Measurements from ENCODE around the gene ERG. TPM values are rescaled to one million over a fixed set of nuclear protein-coding genes. Genes with fewer than 3 reads are reported as not detected.

The ERG gene
- total and polyA plus RNA-seq, 4 donors = 3.3 to 6.0 (median 4.1) TPM

DNA sequence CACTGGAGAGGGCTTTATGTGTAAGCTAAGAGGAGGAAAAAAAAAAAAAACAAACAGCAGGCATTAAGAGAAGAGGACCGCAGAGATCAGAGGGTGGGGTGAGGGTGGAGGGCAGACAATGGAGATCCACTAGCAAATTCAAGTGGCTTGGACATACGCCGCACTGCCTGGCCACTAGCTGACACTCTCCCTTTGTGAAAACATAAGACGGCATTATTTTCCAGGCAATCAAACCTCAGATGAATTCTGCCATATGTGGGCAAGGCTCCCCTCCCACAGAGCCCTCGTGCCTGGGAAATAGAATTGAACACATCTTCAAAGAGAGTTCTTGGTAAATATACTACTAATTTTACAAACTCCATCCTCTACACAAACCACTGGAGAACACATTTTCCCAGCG, 53.6 kb downstream of the ERG start (continued):
- TF ChIP-seq, protein P1, sequence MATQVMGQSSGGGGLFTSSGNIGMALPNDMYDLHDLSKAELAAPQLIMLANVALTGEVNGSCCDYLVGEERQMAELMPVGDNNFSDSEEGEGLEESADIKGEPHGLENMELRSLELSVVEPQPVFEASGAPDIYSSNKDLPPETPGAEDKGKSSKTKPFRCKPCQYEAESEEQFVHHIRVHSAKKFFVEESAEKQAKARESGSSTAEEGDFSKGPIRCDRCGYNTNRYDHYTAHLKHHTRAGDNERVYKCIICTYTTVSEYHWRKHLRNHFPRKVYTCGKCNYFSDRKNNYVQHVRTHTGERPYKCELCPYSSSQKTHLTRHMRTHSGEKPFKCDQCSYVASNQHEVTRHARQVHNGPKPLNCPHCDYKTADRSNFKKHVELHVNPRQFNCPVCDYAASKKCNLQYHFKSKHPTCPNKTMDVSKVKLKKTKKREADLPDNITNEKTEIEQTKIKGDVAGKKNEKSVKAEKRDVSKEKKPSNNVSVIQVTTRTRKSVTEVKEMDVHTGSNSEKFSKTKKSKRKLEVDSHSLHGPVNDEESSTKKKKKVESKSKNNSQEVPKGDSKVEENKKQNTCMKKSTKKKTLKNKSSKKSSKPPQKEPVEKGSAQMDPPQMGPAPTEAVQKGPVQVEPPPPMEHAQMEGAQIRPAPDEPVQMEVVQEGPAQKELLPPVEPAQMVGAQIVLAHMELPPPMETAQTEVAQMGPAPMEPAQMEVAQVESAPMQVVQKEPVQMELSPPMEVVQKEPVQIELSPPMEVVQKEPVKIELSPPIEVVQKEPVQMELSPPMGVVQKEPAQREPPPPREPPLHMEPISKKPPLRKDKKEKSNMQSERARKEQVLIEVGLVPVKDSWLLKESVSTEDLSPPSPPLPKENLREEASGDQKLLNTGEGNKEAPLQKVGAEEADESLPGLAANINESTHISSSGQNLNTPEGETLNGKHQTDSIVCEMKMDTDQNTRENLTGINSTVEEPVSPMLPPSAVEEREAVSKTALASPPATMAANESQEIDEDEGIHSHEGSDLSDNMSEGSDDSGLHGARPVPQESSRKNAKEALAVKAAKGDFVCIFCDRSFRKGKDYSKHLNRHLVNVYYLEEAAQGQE (IDR thresholded peaks at IDR 0.05) = no peak
- no peak for TF ChIP-seq RAD21 (IDR thresholded peaks at IDR 0.05)

DNA sequence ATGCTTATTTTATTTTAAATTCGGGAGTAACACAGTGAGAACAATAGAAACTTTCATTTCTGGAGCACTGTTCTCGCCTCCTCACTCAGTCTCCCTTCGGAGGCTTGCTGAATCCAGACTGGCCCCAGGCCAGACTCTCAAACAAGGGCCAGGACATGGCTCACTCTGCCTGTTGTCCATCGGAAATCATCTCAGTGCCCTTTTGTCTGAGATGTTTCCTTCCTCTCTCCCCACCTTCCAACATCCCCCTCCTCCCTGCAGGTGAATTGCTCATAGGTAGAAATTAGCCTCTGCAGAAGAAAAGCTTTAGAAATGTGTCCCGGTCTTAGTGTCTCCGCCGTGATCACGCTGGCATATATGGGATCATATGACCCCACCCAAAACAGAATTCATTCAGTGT, 55.2 kb downstream of the ERG start:
- TF ChIP-seq FOXA1 (IDR thresholded peaks at IDR 0.05) = no peak
- TF ChIP-seq FOXA2 (IDR thresholded peaks at IDR 0.05) = no peak
- Histone ChIP-seq H3K36me3 (ENCODE audit: control insufficient read depth in 4 of 4, insufficient read depth in 3 of 4, low read depth in 1 of 4, low read length in 3 of 4) (no peaks in the 10 kb centered on the region), H3K4me3 (ENCODE audit: low read depth in 1 of 3, low read length in 3 of 3) (no peak overlapping the region), H3K27me3 (ENCODE audit: control insufficient read depth in 4 of 4, insufficient read depth in 4 of 4, low read length in 3 of 4) (no peaks in the 10 kb centered on the region), H3K9me3 (ENCODE audit: control insufficient read depth in 4 of 4, low read length in 3 of 4) (no peaks in the 10 kb centered on the region), H3K27ac (ENCODE audit: low read depth in 1 of 2, low read length in 2 of 2) (no peak overlapping the region), H3K9ac (ENCODE audit: low read depth in 1 of 2, low read length in 2 of 2) (no peak overlapping the region), H3K4me1 (ENCODE audit: control insufficient read depth in 4 of 4, insufficient read depth in 4 of 4, low read length in 3 of 4) (no peaks in the 10 kb centered on the region)
- DNase-seq (ENCODE audit: low spot score) = no peak
- 79% methylated on average over 8 of the region's 8 CpGs for WGBS

DNA sequence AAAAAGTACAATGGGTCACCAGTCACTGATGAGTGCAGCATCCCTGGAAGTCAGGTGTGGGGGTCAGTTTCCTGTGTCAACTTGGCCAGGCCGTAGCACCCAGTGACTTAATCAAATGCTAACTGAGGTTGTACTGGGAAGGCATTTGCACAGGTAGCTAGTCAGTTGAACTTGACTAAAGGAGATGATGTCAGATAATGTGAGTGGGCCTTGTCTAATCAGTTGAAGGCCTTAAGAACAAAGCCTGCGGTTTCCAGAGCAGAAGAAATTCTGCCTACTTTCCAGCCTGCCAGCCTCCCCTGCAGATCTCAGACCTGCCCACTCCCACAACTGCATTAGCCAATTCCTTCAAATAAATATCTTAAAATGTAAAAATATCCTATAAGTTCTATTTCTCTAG, 57.1 kb downstream of the ERG start:
- WGBS = 68% methylated on average over 2 of the region's 2 CpGs
- Histone ChIP-seq H3K9ac (ENCODE audit: low read depth in 1 of 2, low read length in 2 of 2) (no peak overlapping the region), H3K4me3 (ENCODE audit: low read depth in 1 of 3, low read length in 3 of 3) (no peak overlapping the region), H3K36me3 (ENCODE audit: control insufficient read depth in 4 of 4, insufficient read depth in 3 of 4, low read depth in 1 of 4, low read length in 3 of 4) (no peaks in the 10 kb centered on the region), H3K27me3 (ENCODE audit: control insufficient read depth in 4 of 4, insufficient read depth in 4 of 4, low read length in 3 of 4) (no peaks in the 10 kb centered on the region), H3K9me3 (ENCODE audit: control insufficient read depth in 4 of 4, low read length in 3 of 4) (no peaks in the 10 kb centered on the region), H3K4me1 (ENCODE audit: control insufficient read depth in 4 of 4, insufficient read depth in 4 of 4, low read length in 3 of 4) (no peaks in the 10 kb centered on the region), H3K27ac (ENCODE audit: low read depth in 1 of 2, low read length in 2 of 2) (no peak overlapping the region)
- no peak for DNase-seq (ENCODE audit: low spot score)
- TF ChIP-seq FOXA2 (IDR thresholded peaks at IDR 0.05) (no peak), EGR1 (IDR thresholded peaks at IDR 0.05; ENCODE audit: low read depth in 2 of 2) (no peak), HNF4A (conservative IDR thresholded peaks at IDR 0.05) (no peak), YY1 (IDR thresholded peaks at IDR 0.05) (no peak), CTCF (IDR thresholded peaks at IDR 0.05; ENCODE audit: low read depth, low read length, missing input control) (no peak), TAF1 (conservative IDR thresholded peaks at IDR 0.05) (no peak), RAD21 (IDR thresholded peaks at IDR 0.05) (no peak), RXRA (IDR thresholded peaks at IDR 0.05) (no peak), HNF4G (IDR thresholded peaks at IDR 0.05) (no peak), SP1 (IDR thresholded peaks at IDR 0.05) (no peak), NR2F2 (IDR thresholded peaks at IDR 0.05) (no peak), ATF3 (IDR thresholded peaks at IDR 0.05) (no peak), JUND (IDR thresholded peaks at IDR 0.05) (no peak), MAX (IDR thresholded peaks at IDR 0.05) (no peak), GABPA (IDR thresholded peaks at IDR 0.05 in 1 of 2, conservative IDR thresholded peaks at IDR 0.05 in 1 of 2) (no peak)
- TF ChIP-seq, protein P1 (IDR thresholded peaks at IDR 0.05) = no peak
- TF ChIP-seq, protein P2, sequence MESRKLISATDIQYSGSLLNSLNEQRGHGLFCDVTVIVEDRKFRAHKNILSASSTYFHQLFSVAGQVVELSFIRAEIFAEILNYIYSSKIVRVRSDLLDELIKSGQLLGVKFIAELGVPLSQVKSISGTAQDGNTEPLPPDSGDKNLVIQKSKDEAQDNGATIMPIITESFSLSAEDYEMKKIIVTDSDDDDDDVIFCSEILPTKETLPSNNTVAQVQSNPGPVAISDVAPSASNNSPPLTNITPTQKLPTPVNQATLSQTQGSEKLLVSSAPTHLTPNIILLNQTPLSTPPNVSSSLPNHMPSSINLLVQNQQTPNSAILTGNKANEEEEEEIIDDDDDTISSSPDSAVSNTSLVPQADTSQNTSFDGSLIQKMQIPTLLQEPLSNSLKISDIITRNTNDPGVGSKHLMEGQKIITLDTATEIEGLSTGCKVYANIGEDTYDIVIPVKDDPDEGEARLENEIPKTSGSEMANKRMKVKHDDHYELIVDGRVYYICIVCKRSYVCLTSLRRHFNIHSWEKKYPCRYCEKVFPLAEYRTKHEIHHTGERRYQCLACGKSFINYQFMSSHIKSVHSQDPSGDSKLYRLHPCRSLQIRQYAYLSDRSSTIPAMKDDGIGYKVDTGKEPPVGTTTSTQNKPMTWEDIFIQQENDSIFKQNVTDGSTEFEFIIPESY (IDR thresholded peaks at IDR 0.05) = no peak
